Neutrophil (primary cell): ENCODE measurements around the gene DLG5.

Source experiments
- H3K27ac ChIP-seq: fragments of 200-600 bp; sonication (generic); 2 replicates; pipeline ENCODE4 v1.5.1; 2016; ENCODE audit warnings: mild to moderate bottlenecking, moderate library complexity
- H3K27me3 ChIP-seq: fragments of 200-600 bp; sonication (generic); 2 replicates; pipeline ENCODE4 v1.6.0; 2016; ENCODE audit warnings: mild to moderate bottlenecking
- H3K36me3 ChIP-seq: fragments of 200-600 bp; sonication (generic); 2 replicates; pipeline ENCODE4 v1.5.1; 2017
- H3K4me1 ChIP-seq, 2 experiments: fragments of 200-600 bp in 1 of 2; sonication (generic) in 1 of 2; 1 replicate in 1 of 2; 2 replicates in 1 of 2; pipeline versions ENCODE4 v1.5.1 to v1.6.1; 2013 to 2016; ENCODE audit warnings: low read depth in 1 of 2, low read length in 1 of 2, mild to moderate bottlenecking in 1 of 2, moderate library complexity in 1 of 2; ENCODE audit not compliant: control insufficient read depth in 1 of 2, insufficient read depth in 1 of 2
- H3K4me3 ChIP-seq, 2 experiments: fragments of 200-600 bp in 1 of 2; sonication (generic) in 1 of 2; 1 replicate in 1 of 2; 2 replicates in 1 of 2; pipeline ENCODE4 v1.5.1; 2013 to 2016; ENCODE audit warnings: low read depth in 1 of 2, low read length in 1 of 2, mild to moderate bottlenecking in 1 of 2, moderate library complexity in 1 of 2
- H3K9me3 ChIP-seq: fragments of 200-600 bp; sonication (generic); 2 replicates; pipeline ENCODE4 v1.5.1; 2016
- TF ChIP-seq, protein P1 (sequence below): fragments of 200-600 bp; sonication (generic); IDR thresholded peaks from 2 replicates; pipeline ENCODE4 v1.5.1; 2016; ENCODE audit warnings: antibody characterized with exemption

Gene DLG5

GRCh38 chr10:77925795-77926565, 575 bp downstream of the DLG5 start:
- no peak overlapping the region for H3K27ac ChIP-seq
- H3K4me1 ChIP-seq, result peaks cover 0 to 15% of the 10 kb centered on the region in 2 experiments
- no peaks in the 10 kb centered on the region for H3K9me3 ChIP-seq
- peak overlapping the region in 1 of 2 experiments; percentile 13 for H3K4me3 ChIP-seq
- TF ChIP-seq, protein P1, sequence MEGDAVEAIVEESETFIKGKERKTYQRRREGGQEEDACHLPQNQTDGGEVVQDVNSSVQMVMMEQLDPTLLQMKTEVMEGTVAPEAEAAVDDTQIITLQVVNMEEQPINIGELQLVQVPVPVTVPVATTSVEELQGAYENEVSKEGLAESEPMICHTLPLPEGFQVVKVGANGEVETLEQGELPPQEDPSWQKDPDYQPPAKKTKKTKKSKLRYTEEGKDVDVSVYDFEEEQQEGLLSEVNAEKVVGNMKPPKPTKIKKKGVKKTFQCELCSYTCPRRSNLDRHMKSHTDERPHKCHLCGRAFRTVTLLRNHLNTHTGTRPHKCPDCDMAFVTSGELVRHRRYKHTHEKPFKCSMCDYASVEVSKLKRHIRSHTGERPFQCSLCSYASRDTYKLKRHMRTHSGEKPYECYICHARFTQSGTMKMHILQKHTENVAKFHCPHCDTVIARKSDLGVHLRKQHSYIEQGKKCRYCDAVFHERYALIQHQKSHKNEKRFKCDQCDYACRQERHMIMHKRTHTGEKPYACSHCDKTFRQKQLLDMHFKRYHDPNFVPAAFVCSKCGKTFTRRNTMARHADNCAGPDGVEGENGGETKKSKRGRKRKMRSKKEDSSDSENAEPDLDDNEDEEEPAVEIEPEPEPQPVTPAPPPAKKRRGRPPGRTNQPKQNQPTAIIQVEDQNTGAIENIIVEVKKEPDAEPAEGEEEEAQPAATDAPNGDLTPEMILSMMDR, result no peak
- H3K36me3 ChIP-seq, result no peaks in the 10 kb centered on the region
- H3K27me3 ChIP-seq, result peaks cover 78% of the 10 kb centered on the region

DNA sequence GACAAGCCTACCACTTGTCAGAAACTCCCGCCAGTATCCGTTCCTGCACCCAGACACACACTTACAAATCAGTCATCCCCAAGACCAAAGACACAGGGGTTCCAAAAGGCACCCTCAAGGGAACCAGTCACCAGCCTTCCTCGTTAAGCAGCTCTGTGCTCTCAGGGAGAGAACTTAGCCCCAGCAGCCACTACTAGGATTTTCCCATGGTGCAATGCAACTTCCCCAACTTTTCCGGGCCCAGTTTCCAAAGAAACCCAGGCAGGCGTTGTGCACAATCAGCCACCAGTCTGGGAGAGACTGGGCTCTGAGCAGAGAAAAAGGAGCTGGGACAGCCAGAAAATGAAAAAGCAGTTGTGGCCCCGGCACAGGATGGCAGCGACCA, 1.2 kb downstream of the DLG5 start:
- TF ChIP-seq, protein P1, result no peak
- Histone ChIP-seq H3K4me3 (no peak overlapping the region), H3K27me3 (peaks cover 77% of the 10 kb centered on the region), H3K9me3 (no peaks in the 10 kb centered on the region), H3K4me1 (peaks cover 0 to 15% of the 10 kb centered on the region in 2 experiments), H3K36me3 (no peaks in the 10 kb centered on the region), H3K27ac (no peak overlapping the region)

- no peak overlapping the region for H3K27ac ChIP-seq
- TF ChIP-seq, protein P1, result no peak
Observed at GRCh38 chr10:77922566-77923179, 3.9 kb downstream of the DLG5 start.

GRCh38 chr10:77922055-77922454, 4.5 kb downstream of the DLG5 start:
- H3K4me3 ChIP-seq, result no peak overlapping the region

More at GRCh38 chr10:77922566-77923179, 3.9 kb downstream of the DLG5 start:
- Histone ChIP-seq H3K4me3 (no peak overlapping the region), H3K4me1 (peaks cover 0 to 15% of the 10 kb centered on the region in 2 experiments), H3K27me3 (peaks cover 50% of the 10 kb centered on the region), H3K36me3 (no peaks in the 10 kb centered on the region), H3K9me3 (no peaks in the 10 kb centered on the region)

DNA sequence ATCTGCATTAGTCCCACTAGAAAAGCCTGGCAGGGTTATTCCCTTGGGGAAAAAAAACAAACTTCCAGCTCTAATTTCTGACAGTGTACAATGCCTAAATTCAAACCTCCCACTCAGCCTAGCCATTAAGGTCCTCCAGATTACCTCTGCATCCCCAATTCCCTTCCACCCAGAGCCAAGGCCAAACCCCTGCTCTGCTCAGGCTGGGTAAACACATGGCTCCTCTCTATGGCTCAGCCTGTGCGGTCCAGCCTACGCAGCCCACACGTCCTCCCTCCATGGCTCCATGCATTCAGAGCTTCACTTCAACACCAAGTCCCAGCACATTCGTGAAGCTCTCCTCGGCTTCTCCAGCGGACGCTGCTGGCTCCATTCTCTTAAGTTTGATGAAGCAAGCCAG, 5.2 kb downstream of the DLG5 start:
- TF ChIP-seq, protein P1, result no peak

More at GRCh38 chr10:77922055-77922454, 4.5 kb downstream of the DLG5 start:
- Histone ChIP-seq H3K36me3 (no peaks in the 10 kb centered on the region), H3K27me3 (peaks cover 44% of the 10 kb centered on the region), H3K4me1 (peaks cover 0 to 14% of the 10 kb centered on the region in 2 experiments), H3K27ac (no peak overlapping the region), H3K9me3 (no peaks in the 10 kb centered on the region)
- TF ChIP-seq, protein P1, result no peak

More for the DNA sequence above, 5.2 kb downstream of the DLG5 start:
- Histone ChIP-seq H3K27me3 (peaks cover 37% of the 10 kb centered on the region), H3K36me3 (no peaks in the 10 kb centered on the region), H3K27ac (no peak overlapping the region), H3K9me3 (no peaks in the 10 kb centered on the region), H3K4me1 (peaks cover 0 to 8% of the 10 kb centered on the region in 2 experiments), H3K4me3 (no peak overlapping the region)
